HG02571 (cell line): ENCODE data around the gene CTNNBIP1.

ENCODE experiments used
- ATAC-seq: cut with Tn5 transposase; IDR thresholded peaks from one replicate; pipeline ENCODE4 v1.9.1; 2021; ENCODE audit warnings: mild to moderate bottlenecking, moderate library complexity; ENCODE audit not compliant: unreplicated experiment

CTNNBIP1 gene

DNA sequence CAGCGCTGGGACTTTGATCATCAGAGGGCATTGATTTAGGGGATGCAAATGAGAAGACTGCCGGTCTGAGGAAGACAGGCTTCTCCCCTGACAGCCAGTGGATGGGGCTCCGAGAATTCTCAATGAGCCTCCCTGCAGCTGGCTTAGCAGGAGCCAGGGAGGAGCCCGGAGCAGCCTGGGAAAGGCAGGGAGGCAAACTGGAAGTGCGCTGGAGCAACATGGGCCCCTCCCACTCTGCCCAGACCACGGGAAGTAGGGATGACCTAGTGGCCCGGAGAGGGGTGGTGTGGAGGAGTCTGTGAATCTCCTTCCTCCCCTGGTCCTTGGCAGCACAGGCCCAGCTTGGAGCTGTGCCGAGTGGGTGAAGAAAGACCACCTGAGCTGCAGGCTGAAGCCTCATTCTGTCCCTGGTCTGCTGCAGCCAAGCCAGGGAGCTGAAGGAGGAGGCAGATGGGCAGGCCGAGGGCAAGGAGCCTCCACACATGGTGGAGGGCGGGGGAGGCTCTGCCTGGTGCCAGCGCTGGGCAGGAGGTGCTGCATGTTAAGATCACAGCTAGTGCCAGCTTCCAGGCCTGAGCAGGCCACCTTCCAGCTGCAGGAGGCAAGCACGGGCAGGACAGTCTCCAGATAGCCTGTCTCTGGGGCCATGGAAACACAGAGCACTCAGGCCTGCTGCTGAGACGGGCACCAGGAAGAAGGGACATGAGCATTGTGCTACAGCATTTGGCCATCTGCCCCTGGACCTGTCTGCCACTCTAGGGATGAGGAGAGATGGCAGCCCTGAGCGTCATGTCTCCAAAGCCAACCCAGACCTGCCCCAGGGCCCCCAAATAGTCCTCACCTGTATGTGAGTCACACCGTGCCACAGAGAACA, 74.1 kb downstream of the CTNNBIP1 start:
- ATAC-seq = no peak

- no peak for ATAC-seq
These were observed 74.7 kb downstream of the CTNNBIP1 start for GRCh38 chr1:9835404-9835757.

- ATAC-seq = no peak
These were observed 76.4 kb downstream of the CTNNBIP1 start for GRCh38 chr1:9833632-9834031.

DNA sequence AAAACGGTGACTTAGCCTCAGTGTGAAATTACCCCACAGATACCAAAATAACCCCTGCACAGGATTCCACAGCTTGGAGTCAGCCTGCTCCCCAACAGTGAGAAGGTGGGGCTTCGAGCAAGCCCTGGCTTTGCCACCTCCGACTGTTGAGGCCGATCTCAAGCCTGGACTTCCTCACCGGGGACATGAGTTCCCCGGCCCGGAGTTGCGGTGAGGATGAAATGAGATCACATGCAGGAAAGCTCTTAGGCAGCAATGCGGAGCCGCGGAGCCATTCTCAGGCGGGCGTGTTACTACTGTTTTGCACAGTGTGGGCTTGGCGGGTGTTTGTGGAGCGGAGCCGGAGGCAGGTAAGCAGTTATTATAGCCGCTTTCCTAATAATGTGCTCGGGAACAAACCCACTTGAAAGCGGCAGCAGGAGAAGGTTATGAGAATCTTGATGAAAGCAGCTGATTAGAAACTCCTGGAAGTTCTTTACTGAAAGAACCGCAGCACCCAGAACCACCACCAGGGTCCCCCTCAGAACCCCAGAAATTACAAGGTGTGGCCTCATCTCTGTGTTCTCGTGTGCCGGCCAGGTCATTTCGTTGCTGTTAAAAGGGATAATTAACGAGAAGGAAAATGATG, 82.4 kb downstream of the CTNNBIP1 start:
- ATAC-seq = no peak

DNA sequence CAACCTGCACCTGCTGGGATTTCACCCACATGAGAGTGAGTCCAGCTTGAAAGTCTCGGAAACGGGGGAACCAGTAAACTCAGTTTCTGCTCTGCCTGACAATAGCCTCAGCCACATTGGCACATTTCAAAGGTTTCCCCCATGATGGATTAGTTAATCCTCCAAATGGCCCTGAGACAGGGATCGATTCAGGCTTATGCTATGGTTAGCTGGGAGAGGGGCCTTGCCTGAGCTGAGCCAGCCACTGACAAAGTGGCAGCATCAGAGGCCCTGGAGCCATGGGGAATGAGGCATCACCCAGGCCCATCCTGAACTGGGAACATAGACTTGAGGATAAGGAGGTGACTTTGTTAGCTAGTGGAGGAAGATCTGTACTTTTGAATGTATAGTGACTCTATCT, 83.5 kb downstream of the CTNNBIP1 start:
- ATAC-seq = no peak

DNA sequence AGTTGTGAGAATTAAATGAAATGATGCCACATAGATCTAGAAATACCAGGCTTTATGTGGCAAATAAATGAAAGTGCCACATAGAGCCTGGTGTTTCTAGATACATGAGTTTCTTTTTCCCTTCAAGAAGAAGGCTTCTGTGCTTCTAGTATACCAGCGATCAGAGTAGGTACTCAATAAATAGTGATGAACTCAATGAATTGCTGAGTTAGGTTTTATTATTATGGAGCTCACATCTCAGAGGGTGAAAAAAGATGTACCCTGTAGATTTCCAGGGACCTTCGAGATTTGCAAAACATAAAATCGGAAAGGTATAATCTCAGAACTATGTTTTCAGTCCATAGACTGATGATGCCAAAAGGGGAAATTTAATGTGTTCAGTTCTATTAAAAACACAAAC, 84.0 kb downstream of the CTNNBIP1 start:
- ATAC-seq = no peak

DNA sequence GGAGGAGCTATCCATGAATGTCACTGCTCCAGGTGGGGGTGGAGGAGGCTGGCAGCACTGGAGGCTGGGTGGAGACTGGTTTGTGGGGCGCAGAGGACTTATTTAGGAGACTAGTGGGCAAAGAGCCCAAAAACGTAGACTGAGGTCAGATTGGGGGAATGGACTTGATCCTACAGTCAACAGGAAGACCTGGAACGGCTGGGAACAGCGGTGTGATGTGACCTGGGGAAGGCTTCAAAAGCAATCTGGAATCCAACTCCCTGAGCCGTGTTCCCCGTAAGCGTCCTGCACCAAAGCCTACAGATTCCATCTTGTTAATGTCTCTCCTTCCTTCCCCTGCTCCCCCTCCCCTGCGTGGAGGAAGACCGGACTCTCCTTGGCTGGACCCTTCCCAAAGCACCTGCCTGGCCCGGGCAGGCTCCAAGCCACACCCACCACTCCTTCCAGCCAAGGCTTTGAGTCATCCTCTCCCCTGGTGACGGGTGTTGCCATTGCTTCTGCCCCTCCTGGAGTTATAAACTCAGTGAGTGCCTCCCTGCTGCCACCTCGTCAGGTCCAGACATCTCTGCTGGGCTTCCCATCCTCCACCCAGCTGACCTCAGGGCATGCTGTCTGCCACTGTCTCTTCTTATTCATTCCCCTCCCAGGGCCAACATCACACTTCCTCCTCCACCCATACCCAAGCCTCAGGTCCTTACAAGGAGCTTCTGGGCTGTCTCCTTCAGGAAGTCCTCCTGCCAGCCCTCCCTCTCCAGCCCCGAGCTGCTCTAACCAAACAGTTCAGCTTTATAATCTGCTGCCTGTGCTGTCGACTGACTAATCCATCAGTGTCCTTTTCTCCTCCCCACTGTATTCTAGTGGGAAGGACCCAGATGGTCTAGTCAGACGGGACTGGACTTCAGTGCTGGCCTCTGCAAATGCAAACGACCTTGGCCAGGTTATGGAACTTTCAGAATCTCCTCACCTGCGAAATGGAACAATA, 84.7 kb downstream of the CTNNBIP1 start:
- no peak for ATAC-seq

DNA sequence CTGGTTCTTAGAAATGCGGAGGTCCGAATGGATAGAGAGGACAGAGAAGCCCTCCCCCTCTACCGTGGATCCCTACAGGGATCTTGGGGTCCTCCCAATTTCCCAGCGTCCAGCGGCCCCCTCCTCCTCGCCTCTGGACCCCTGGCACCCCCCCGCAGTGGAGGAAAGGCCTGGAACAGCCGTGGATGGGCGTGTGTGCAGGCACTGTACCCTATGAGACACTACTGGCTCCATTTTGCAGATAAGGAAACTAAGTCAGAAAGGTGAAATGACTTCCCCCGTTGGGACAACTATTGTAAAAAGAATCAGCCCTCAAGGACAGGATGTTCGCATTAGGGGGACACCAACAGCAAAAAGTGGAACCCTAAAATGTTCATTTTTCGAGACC, 85.4 kb downstream of the CTNNBIP1 start:
- no peak for ATAC-seq

DNA sequence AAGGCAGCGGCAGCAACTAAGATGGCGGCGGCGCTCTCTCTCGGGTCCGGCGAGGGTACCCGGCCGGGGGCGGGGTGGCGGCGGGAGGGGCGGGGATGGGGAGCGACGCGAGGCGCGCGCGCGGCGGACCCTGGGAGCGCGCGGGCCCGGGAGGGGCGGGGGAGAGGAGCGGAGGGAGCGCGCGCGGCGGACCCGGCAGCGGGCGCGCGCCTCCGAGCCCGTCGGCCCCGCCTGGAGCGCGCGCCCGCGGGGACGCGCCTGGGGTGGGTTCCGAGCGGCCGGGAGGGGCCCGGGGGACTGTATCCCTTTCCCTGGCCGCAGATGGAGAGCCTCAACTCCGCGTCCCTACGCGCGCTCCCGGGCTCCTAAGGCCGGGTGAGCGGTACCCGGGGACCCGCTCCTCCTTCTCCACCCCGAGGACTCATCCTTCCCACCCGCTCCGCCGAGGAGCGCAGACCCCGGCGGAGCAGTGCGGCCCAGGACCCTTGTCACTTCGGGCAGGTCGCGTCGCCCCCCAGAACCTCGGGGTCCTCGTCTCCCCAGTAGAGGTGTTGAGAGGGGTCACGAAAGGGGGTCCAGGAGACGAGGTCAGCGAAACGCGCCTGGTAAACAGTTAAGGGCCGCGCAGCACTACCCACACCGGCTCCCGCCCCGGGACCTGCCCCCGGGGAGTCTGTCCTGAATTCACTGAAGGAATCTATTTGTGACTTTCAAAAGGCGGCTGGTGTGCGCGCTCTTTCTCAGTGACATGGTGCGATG, 85.9 kb downstream of the CTNNBIP1 start, which contains the start of gene CLSTN1:
Gene CLSTN1, minus strand, starts transcription at position 23 of the 759 bp plus-strand sequence. CDS start 232 bp downstream, outside the sequence.
- peak; percentile 59 for ATAC-seq

DNA sequence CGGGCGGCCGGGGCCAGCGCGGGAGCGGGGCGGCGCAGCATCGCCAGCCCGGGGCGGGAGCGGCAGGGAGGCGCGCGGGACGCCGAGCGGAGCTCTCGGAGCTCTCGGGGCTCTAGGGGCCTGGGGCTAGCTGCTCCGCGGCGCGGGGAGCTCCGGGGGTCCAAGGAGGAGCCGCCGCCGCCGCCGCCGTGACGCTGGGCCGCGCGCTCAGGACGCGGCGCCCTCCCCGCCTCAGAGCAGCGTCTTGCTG, 86.5 kb downstream of the CTNNBIP1 start:
- no peak for ATAC-seq

- no peak for ATAC-seq
These were observed 87.0 kb downstream of the CTNNBIP1 start for GRCh38 chr1:9822897-9823692.

DNA sequence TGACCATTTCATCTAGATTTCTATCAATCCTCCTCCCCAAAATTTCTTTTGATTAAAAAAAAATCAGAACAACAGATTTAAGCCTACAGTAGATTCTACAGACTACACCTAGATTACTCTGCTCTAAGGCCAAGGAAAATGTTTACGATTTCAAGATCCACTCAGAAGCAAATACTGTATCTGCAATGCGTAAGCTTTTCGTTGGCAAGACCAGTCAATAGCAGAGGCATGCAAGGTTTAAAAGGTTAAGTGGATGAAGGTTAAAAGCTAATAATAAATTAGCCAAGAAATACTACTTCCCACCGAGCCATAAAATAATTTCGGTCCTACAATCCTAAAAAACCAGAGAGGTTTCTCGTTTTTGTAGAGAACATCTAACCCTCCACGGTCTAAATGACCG, 87.6 kb downstream of the CTNNBIP1 start:
- ATAC-seq = no peak

DNA sequence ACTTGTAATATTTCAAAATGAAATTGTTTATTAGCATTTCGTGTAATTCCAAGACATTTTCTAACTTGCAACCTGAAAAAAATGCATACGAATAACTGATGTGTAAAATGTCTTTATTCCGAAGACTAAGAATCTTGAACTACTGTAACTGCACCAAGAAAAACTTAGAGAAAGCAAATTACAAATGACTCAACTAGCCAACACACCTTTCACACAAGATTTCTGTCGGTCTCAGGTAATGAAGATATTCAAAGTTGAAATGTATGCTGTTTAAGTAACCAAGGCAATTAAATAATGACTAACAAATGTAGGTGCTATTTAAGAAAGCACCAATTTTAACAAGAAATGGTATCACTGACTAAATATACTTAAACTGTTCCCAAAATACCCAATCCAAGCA, 88.4 kb downstream of the CTNNBIP1 start:
- ATAC-seq = no peak

DNA sequence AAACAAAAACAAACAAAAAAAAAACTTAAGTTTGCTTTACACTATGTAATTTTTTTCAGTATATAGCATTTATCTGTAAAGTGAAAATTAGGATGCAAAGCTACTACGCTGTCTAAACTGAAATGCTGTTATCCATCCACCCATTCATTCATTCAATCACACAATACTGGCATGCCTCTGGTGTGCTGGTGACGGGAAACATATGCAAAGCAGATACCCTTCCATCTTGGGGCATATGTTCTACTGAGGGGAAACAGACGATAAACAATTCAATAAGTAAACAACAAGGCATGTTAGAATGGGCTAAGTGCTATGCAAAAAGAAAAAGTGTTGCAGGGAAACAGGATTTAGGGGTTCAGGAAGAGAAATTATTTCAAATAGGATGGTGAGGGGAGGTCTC, 89.5 kb downstream of the CTNNBIP1 start:
- no peak for ATAC-seq

DNA sequence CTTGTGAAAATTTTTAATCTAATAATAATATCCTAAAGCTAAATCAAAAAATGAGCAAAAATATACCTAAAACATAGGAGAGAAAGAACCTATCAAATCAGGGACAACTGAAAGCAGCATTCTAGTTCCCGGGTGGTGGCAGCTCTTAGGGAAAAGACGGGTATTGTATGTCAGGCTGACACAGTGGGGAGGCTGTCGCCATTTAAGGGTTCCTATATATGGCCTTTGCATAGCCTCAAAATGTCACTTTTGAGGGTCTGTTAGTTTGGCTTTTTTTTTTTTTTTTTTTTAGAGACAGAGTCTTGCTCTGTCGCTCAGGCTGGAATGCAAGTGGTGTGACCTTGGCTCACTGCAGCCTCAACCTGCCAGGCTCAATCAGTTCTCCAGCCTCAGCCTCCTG, 92.3 kb downstream of the CTNNBIP1 start:
- no peak for ATAC-seq

GRCh38 chr1:9816199-9816598, 93.9 kb downstream of the CTNNBIP1 start:
- no peak for ATAC-seq

GRCh38 chr1:9815150-9815549, 94.9 kb downstream of the CTNNBIP1 start:
- no peak for ATAC-seq

GRCh38 chr1:9814619-9815018, 95.5 kb downstream of the CTNNBIP1 start:
- ATAC-seq = no peak

GRCh38 chr1:9811239-9811966, 98.7 kb downstream of the CTNNBIP1 start:
- no peak for ATAC-seq
